Activated naive CD4-positive, alpha-beta T cell treated with anti-CD3 and anti-CD28 coated beads, Interleukin-2, amount 50 U/mL, for 24 hours (primary cell): ENCODE measurements around the gene COL4A6.

Experiments
- H3K27ac Mint-ChIP-seq: one replicate; pipeline ENCODE4 v1.8.0; 2021; ENCODE audit warnings: mild to moderate bottlenecking, mixed read lengths
- H3K27me3 Mint-ChIP-seq: one replicate; pipeline ENCODE4 v1.8.0; 2021; ENCODE audit warnings: mixed read lengths
- H3K36me3 Mint-ChIP-seq: one replicate; pipeline ENCODE4 v1.8.0; 2021; ENCODE audit warnings: mixed read lengths
- H3K4me1 Mint-ChIP-seq: one replicate; pipeline ENCODE4 v1.8.0; 2021; ENCODE audit warnings: mixed read lengths
- H3K4me3 Mint-ChIP-seq: one replicate; pipeline ENCODE4 v1.8.0; 2021; ENCODE audit warnings: mild to moderate bottlenecking, mixed read lengths
- H3K9me3 Mint-ChIP-seq: one replicate; pipeline ENCODE4 v1.8.0; 2021; ENCODE audit warnings: mixed read lengths

COL4A6 gene

DNA sequence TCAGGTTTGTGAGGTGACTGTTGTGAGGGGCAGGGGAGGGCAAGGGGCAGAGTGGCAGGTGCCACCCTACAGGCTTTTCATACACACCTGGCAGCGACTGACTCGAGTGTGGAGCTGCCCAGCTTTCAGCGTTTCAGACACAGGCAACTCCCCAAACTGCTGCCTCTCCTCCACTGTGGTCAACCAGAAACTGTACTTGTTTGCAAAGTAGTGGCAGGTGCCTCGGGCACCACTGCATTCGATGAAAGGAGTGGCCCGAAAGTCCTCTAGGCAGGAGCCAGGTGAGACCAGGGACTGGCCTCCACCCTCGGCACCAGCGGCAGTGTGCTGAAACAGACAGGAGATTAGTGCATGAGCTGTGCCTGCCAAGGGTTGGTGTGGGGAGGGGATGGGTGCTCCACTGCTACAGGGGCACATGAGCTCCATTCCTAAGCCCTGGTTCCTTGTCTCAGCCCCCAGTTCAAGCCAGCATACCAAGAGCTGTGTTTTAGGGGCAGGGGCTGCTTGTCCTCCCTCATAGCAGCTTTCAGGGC, 281.2 kb downstream of the COL4A6 start:
- Mint-ChIP-seq H3K36me3 (peaks cover 5% of the 10 kb centered on the region), H3K27me3 (no peaks in the 10 kb centered on the region), H3K9me3 (no peaks in the 10 kb centered on the region), H3K4me1 (no peaks in the 10 kb centered on the region), H3K4me3 (no peak overlapping the region), H3K27ac (no peak overlapping the region)

DNA sequence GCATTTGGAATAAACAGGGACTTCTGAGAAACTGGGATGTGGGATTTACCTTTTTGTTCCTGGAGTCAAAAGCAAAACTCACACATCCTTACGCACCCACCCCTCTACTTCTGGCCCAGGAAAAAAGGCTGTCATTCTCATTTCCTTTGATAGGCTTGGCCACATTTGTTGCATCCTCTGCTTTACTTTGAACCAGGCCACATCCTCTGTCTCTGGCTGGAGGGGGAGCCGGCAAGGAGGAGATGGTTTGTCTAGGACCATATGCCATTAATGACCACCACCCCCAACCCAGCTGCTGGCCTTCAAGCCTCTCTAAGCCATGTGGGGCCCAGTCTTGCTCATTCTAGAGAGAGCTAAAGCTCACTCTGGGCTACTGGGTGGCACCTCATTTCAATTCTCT, 282.1 kb downstream of the COL4A6 start:
- Mint-ChIP-seq H3K27me3 (no peaks in the 10 kb centered on the region), H3K4me3 (no peak overlapping the region), H3K27ac (no peak overlapping the region), H3K4me1 (no peaks in the 10 kb centered on the region), H3K9me3 (no peaks in the 10 kb centered on the region), H3K36me3 (peaks cover 6% of the 10 kb centered on the region)

DNA sequence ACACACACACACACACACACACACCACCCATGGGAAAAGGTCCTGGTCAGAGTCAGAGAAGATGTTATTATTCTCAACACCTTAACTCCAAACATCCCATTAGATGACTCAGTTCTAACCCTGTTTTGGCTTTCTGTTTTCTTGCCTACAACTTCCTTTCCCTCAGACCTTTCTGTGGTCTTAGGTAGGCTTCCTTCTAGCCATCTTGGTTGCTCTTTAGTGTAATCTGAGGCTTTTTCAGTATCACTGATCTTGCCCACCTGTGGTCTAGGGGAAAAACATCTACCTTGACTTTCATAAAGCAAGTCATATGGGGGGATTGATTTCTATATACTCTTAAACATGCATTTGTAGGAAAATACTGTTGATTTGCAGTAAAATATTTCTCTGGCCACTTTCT, 289.7 kb downstream of the COL4A6 start:
- Mint-ChIP-seq H3K27ac (no peak overlapping the region), H3K9me3 (no peaks in the 10 kb centered on the region), H3K4me1 (no peaks in the 10 kb centered on the region), H3K4me3 (no peak overlapping the region), H3K27me3 (no peaks in the 10 kb centered on the region), H3K36me3 (peaks cover 10% of the 10 kb centered on the region)

DNA sequence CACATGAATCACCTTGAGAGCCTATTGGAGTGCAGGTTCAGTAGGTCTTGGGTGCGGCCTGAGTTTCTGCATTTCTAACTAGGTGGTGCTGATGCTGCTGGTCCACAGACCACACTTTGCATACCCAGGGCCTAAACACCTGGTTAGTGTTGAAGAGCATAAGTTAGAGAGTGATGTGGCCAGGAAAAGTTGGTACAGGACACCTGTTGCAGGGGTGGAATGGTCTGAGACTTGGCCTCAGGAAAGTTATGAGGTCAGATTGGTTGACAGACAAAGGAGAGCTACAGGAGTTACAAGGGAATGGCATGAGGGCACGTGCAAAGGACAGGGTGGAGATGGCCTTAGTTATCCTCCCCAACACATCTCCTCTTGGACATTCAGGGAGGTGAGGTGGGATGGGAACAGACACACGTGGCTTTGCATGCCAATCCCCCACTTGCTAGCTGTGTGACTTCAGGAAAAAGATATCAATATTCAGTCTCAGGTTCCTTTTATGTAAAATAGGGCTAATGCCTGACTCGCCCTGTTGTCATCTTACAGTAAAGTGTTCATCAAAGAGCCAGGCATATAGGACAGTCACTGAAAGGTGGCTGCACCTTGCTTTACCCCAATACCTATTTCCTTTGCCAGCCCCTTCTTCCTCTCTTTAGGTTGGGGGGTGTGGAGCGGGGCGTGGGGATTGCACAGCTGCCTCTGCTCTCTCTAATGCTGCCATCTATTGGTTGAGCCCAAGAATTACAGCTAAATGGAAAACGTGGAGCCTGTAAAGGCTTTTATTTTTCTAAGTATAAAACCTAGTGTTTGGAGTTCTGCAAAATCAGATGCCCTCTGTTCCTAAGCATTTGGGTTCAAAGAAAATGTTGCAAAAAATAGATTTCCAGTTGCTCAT, 299.2 kb downstream of the COL4A6 start:
- no peaks in the 10 kb centered on the region for H3K27me3 Mint-ChIP-seq
- H3K27ac Mint-ChIP-seq = no peak overlapping the region
- peaks cover 20% of the 10 kb centered on the region for H3K36me3 Mint-ChIP-seq
- H3K4me3 Mint-ChIP-seq = no peak overlapping the region
- no peaks in the 10 kb centered on the region for H3K9me3 Mint-ChIP-seq
- H3K4me1 Mint-ChIP-seq = no peaks in the 10 kb centered on the region

DNA sequence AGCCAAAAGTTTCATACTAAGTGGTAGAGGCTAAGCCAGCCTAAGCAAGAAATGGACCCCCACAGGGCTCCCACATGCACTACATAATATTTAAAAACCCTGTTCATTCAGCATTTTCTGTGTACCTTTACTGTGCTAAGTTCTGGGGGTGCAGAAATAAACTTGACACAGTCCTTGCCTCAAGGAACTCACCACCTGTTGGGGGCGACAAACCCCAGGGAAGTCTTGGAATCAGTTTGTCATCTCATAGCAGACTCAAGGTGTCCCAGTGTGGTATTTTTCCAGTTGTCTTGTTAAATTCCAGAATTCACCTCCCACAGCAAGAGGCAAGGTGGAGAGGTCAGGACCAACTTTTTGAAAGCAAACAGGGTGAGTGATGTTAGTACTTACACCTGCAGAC, 303.5 kb downstream of the COL4A6 start:
- Mint-ChIP-seq H3K36me3 (peaks cover 27% of the 10 kb centered on the region), H3K4me1 (no peaks in the 10 kb centered on the region), H3K27ac (no peak overlapping the region), H3K27me3 (no peaks in the 10 kb centered on the region), H3K9me3 (no peaks in the 10 kb centered on the region), H3K4me3 (no peak overlapping the region)

DNA sequence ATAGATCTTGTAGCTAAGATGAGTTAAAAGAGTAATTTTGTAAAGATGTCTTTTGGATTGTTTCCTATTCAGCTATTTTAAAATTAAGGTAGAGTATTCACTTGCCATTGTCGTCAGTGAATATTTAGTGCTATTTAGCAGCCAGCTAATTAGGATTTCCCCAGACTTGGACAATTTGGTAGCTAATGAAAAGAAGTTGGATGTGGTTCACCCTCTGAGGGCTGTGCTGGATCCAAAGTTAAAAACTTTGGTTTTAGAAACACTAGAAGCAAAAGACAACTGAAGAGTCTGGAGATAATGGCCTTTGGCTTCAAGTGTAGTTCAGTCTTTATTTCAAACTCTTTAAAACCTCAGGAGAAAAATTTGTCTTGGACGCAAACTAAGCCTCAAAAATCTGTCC, 305.3 kb downstream of the COL4A6 start:
- no peak overlapping the region for H3K4me3 Mint-ChIP-seq

DNA sequence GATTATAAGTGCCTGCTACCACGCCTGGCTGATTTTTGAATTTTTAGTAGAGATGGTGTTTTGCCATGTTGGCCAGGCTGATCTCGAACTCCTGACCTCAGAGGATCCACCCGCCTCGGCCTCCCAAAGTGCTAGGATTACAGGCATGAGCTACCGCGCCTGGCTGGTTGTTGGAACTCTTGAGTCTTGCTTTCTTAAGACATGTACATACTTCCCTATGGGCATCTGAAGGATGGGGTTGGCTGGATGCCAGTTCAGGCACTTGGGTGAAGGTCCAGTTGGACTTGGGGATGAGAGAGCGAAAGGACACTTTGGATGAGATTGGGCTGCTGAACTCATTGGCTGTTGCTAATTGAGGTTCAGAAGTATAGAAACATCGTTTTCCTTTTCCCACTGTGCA, 306.2 kb downstream of the COL4A6 start:
- Mint-ChIP-seq H3K4me1 (no peaks in the 10 kb centered on the region), H3K36me3 (peaks cover 16% of the 10 kb centered on the region), H3K27ac (no peak overlapping the region), H3K9me3 (no peaks in the 10 kb centered on the region), H3K27me3 (no peaks in the 10 kb centered on the region), H3K4me3 (no peak overlapping the region)

More for the DNA sequence above, 305.3 kb downstream of the COL4A6 start:
- H3K36me3 Mint-ChIP-seq = peaks cover 21% of the 10 kb centered on the region
- no peaks in the 10 kb centered on the region for H3K27me3 Mint-ChIP-seq
- H3K9me3 Mint-ChIP-seq = no peaks in the 10 kb centered on the region
- no peaks in the 10 kb centered on the region for H3K4me1 Mint-ChIP-seq
- H3K27ac Mint-ChIP-seq = no peak overlapping the region

DNA sequence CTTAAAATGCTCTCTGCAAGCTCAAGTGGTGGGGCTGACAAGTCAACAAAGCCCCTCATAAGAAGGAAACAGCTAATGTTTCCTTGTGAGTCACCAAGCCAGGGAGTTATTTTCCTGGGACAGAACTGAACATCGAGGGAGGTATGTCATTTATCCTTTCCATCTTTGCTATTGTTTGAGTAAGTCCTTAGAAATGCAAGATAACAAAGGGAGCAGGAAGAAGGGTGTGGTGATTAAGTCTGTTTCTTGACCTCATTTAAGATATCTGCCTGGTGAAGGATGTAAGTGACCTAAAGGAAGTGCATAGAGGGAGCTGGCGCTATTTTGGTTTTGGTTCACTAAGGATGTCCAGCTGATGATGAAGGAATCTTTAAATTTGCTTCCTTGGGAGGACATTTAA, 306.8 kb downstream of the COL4A6 start:
- Mint-ChIP-seq H3K36me3 (peaks cover 15% of the 10 kb centered on the region), H3K27me3 (no peaks in the 10 kb centered on the region)

DNA sequence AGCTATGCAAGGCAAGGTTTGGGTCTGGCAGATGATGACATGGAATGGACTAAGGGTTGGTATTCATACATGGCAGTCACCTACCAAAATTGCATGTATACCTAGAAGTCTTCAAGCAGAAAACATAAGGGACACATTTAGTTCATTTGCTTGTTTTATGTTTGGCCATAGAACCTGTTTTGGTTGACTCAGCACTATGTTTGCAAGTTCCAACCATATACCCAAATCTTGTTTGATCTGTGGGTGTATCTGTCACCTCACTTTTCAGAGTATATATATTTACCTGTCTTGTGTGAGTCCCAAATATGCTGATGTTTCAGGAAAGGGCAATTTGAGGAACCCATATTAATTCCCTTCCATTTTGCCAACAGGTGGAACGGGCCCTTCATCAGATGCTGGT, 307.3 kb downstream of the COL4A6 start:
- Mint-ChIP-seq H3K4me3 (no peak overlapping the region), H3K27me3 (no peaks in the 10 kb centered on the region), H3K36me3 (peaks cover 16% of the 10 kb centered on the region), H3K9me3 (no peaks in the 10 kb centered on the region), H3K27ac (no peak overlapping the region), H3K4me1 (no peaks in the 10 kb centered on the region)

More for the DNA sequence above, 306.8 kb downstream of the COL4A6 start:
- no peaks in the 10 kb centered on the region for H3K9me3 Mint-ChIP-seq
- H3K4me3 Mint-ChIP-seq = no peak overlapping the region
- H3K27ac Mint-ChIP-seq = no peak overlapping the region
- no peaks in the 10 kb centered on the region for H3K4me1 Mint-ChIP-seq

DNA sequence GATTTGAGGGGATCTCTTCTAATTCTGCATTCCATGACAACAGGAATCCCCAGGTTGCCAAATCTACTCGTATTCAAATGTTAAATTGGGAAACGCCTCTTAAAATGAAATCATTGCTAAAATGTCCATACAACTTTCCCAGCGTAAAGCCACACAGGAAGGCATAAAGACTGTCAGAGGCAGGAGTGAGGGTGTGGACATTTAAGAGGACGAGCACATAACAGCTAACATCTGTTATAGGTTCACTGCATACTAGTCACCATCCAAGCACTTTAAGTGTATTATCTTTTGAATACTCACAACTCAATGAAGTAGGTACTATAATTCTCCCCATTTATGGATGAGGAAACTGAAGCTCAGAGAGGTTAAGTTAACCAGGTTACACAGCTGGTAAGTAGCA, 311.1 kb downstream of the COL4A6 start:
- no peaks in the 10 kb centered on the region for H3K27me3 Mint-ChIP-seq
- no peaks in the 10 kb centered on the region for H3K4me1 Mint-ChIP-seq
- no peaks in the 10 kb centered on the region for H3K9me3 Mint-ChIP-seq
- no peak overlapping the region for H3K4me3 Mint-ChIP-seq
- H3K36me3 Mint-ChIP-seq = peaks cover 12% of the 10 kb centered on the region
- H3K27ac Mint-ChIP-seq = no peak overlapping the region

DNA sequence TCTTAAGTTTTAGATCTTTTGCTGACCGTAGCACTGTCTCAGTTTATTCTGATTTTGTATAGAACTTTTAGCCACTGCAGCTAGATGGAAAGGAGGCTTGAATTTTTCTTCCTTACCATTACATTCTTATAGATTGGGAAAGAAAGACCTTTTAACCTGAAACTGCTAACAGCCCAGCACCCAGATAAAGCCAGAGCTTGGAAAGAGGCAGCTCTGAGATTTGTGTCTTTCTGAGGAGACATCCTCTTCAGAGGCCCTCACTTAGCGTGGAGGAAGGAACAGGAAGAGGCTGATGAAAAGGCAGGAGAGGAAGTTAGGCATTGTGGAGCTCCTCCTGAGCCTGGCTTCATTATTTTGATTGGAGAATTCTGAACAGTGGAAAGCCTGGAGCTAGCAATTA, 311.6 kb downstream of the COL4A6 start:
- Mint-ChIP-seq H3K4me3 (no peak overlapping the region), H3K9me3 (no peaks in the 10 kb centered on the region), H3K4me1 (no peaks in the 10 kb centered on the region)

DNA sequence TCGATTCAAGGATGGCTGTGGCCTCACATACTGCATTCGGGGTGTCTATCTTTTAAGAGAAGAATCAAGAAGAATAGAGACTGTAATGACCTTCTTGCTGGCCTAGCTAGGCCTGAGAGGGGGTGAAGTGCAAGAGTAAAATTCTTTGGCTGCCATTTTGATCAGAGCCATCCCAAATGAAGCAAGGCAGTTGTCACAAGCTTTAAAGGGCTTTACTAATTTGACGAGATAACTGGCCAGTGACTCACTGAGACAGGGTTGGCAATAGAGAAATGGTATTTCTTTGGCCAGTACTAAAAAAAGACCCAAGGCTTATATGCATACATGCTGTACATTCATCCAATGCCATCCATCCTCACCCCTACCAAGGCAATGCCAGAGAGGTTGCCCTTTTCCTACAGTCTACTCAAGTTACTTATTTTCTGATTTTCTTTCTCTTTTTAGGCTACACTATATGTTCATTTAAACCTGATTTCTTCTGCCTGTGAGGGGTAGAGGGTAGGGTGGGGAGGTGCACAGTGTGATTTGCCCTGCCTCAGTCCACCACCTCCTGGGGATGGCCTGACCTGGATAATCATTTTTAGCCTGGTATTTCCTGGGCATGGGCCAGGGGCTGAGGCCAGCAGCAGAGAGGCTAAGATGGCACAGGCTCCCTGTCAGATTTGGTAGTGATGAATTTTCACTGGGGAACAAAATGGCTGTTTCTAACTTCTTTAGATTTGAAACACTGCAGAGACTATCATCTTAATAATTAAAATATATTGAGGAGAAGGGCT, 314.4 kb downstream of the COL4A6 start:
- H3K36me3 Mint-ChIP-seq = peaks cover 3% of the 10 kb centered on the region
- no peaks in the 10 kb centered on the region for H3K4me1 Mint-ChIP-seq
- H3K4me3 Mint-ChIP-seq = no peak overlapping the region
- no peaks in the 10 kb centered on the region for H3K9me3 Mint-ChIP-seq
- no peaks in the 10 kb centered on the region for H3K27me3 Mint-ChIP-seq
- no peak overlapping the region for H3K27ac Mint-ChIP-seq

More for the DNA sequence above, 311.6 kb downstream of the COL4A6 start:
- Mint-ChIP-seq H3K27me3 (no peaks in the 10 kb centered on the region), H3K36me3 (peaks cover 10% of the 10 kb centered on the region), H3K27ac (no peak overlapping the region)

DNA sequence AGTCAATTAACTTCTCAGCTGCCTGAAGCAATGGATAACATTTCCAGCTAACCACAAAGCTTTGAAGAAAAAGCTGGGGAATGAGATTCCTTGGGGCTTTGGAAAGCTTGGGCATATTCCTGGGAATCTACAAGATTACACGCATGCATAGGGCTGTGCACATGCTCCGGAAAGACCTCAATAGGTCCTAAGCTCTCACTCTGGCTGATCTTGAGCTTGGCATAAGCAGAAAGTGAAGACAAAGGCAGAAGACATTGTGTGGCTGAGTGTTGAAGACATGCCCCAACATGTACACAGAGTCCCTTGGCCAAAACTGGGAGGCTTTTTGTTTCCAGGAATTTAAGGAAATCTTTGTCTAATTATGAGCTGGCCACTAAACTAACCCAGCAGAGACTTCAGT, 315.5 kb downstream of the COL4A6 start:
- Mint-ChIP-seq H3K27me3 (no peaks in the 10 kb centered on the region), H3K36me3 (peaks cover 3% of the 10 kb centered on the region), H3K9me3 (no peaks in the 10 kb centered on the region), H3K4me1 (no peaks in the 10 kb centered on the region), H3K27ac (no peak overlapping the region), H3K4me3 (no peak overlapping the region)

DNA sequence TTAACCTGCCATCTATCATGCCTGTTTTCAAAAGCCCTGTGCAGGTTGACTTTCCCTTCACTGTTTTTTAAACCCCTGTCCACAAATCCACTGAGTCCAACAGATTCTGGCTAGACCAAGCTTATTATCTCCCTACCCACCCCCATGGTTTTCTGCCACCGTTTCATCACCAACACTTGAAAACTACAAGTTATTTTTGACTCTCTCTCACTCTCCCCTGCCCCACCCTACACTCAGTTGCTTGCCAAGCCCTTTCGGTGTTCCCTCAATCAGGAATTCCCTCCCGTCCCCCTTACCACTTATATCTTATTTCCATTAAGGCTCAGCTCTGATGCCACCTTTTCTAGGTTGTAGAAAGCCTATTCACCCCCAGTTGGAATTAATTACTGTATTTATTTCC, 316.9 kb downstream of the COL4A6 start:
- H3K4me1 Mint-ChIP-seq = no peaks in the 10 kb centered on the region
- H3K36me3 Mint-ChIP-seq = peaks cover 1% of the 10 kb centered on the region
- no peaks in the 10 kb centered on the region for H3K9me3 Mint-ChIP-seq
- H3K27ac Mint-ChIP-seq = no peak overlapping the region
- H3K27me3 Mint-ChIP-seq = no peaks in the 10 kb centered on the region
- no peak overlapping the region for H3K4me3 Mint-ChIP-seq

DNA sequence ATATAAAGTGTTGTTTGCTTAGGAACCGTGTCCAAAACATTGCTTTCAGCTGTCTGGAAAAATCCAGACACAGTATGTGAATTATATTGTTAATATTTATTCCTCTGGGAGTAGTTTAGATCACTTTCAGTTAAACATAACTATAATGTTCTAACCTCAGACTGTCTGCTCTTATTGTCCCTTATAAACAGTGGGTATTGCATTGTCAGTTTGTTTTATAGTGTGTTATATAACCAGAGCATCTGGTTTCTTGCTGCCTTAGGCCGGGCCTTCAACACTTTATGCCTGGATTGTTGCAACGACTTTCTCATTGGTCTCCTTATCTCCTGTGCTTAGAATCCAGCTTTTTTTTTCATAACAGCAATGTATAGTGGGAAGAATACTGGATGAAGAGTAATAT, 320.2 kb downstream of the COL4A6 start:
- no peak overlapping the region for H3K4me3 Mint-ChIP-seq
- no peaks in the 10 kb centered on the region for H3K9me3 Mint-ChIP-seq
- H3K36me3 Mint-ChIP-seq = peaks cover 3% of the 10 kb centered on the region

DNA sequence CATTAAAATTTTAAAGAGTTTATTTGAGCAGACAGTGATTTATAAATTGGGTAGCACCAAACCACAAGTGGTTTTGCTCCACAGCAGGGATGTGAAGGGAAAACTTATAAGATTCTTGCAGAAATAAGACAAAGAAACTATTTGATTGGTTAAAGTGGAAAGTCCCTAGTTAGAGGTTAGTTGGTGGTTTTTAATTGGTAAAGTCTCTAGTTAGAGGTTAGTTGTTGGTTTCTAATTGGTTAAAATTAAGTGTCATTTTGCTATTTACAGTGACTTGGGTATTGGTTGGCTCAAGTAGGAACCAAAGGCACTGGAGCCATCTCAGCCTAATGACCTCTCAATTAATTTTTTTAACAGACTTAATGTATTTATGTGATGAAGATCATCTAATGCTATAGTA, 323.7 kb downstream of the COL4A6 start:
- H3K9me3 Mint-ChIP-seq = no peaks in the 10 kb centered on the region
- H3K4me3 Mint-ChIP-seq = no peak overlapping the region
- H3K27ac Mint-ChIP-seq = no peak overlapping the region
- H3K4me1 Mint-ChIP-seq = no peaks in the 10 kb centered on the region
- peaks cover 8% of the 10 kb centered on the region for H3K36me3 Mint-ChIP-seq
- no peaks in the 10 kb centered on the region for H3K27me3 Mint-ChIP-seq

More for the DNA sequence above, 320.2 kb downstream of the COL4A6 start:
- Mint-ChIP-seq H3K4me1 (no peaks in the 10 kb centered on the region), H3K27ac (no peak overlapping the region), H3K27me3 (no peaks in the 10 kb centered on the region)
